Measurements from ENCODE around the gene IL34. TPM values are rescaled to one million over a fixed set of nuclear protein-coding genes. Genes with fewer than 3 reads are reported as not detected.
A peak's percentile ranks its signal among the peaks of the same experiment; 100 is the strongest.

The IL34 gene
- polyA plus RNA-seq, 1 donor (not counting 4 experiments of a cell fraction or from before 2014, with no cell fraction given) = 0.08 TPM

DNA sequence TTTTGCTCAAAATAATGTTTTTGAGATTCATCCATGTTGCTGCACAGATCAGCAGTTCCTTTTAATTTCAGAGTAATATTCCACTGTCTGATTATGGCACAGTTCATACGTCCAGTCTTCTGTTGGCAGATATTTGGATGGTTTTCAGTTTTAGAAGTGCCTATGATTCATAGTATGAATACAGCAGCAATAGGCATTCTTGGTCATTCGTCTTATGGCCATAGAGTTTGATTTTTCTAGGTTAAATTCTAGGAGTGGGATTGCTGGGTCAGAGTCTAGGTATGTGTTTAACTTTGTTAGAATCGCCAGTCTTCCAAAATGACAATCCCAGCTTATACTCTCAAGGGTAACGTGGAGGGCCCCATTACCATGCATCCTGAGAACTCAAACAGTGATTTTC is 11.5 kb upstream of the IL34 start:
- Histone ChIP-seq H4K20me1 (ENCODE audit: control insufficient read depth, extremely low read depth, insufficient read depth, low read length) (no peaks in the 10 kb centered on the region), H3K4me2 (ENCODE audit: control insufficient read depth, extremely low read depth, insufficient read depth, low read depth, low read length) (no peak overlapping the region), H3K9me1 (ENCODE audit: control insufficient read depth, extremely low read depth, insufficient read depth, low read length) (no peaks in the 10 kb centered on the region), H3K27me3 (ENCODE audit: control insufficient read depth, extremely low read depth, insufficient read depth, low read length) (no peaks in the 10 kb centered on the region), H2AFZ (ENCODE audit: control insufficient read depth, low read length) (no peak overlapping the region), H3K4me3 (ENCODE audit: control insufficient read depth in 2 of 3, extremely low read depth in 1 of 3, insufficient read depth in 2 of 3, low read depth in 1 of 3, low read length in 3 of 3) (no peak overlapping the region), H3K4me1 (ENCODE audit: control insufficient read depth, extremely low read depth, insufficient read depth, low read length) (peaks cover 18% of the 10 kb centered on the region), H3K79me2 (ENCODE audit: control insufficient read depth, insufficient read depth, low read length) (no peaks in the 10 kb centered on the region), H3K27ac (ENCODE audit: control insufficient read depth, insufficient read depth, low read length) (peak overlapping the region; percentile 42), H3K9ac (ENCODE audit: control insufficient read depth, extremely low read depth, insufficient read depth, low read length) (no peak overlapping the region), H3K36me3 (ENCODE audit: control insufficient read depth in 2 of 2, extremely low read depth in 1 of 2, insufficient read depth in 2 of 2, low read length in 2 of 2) (no peaks in the 10 kb centered on the region), H3K9me3 (ENCODE audit: control insufficient read depth, low read depth, low read length) (peaks cover 2% of the 10 kb centered on the region)
- FAIRE-seq (no peak), DNase-seq (ENCODE audit: low read depth, low spot score) (no peak)
- dilution Hi-C loops (cut with MboI; ENCODE audit: extremely low pct_ligation_motif_present, low sequenced_read_pairs) = no loop called here
- TF ChIP-seq EZH2 (IDR thresholded peaks at IDR 0.05; ENCODE audit: low read length) = no peak
- TF ChIP-seq, protein P1, sequence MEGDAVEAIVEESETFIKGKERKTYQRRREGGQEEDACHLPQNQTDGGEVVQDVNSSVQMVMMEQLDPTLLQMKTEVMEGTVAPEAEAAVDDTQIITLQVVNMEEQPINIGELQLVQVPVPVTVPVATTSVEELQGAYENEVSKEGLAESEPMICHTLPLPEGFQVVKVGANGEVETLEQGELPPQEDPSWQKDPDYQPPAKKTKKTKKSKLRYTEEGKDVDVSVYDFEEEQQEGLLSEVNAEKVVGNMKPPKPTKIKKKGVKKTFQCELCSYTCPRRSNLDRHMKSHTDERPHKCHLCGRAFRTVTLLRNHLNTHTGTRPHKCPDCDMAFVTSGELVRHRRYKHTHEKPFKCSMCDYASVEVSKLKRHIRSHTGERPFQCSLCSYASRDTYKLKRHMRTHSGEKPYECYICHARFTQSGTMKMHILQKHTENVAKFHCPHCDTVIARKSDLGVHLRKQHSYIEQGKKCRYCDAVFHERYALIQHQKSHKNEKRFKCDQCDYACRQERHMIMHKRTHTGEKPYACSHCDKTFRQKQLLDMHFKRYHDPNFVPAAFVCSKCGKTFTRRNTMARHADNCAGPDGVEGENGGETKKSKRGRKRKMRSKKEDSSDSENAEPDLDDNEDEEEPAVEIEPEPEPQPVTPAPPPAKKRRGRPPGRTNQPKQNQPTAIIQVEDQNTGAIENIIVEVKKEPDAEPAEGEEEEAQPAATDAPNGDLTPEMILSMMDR (optimal IDR thresholded peaks at IDR 0.05 in 1 of 3, IDR thresholded peaks at IDR 0.05 in 1 of 3, conservative IDR thresholded peaks at IDR 0.05 in 1 of 3; ENCODE audit: extremely low read depth in 1 of 3, insufficient read depth in 2 of 3, low read length in 3 of 3) = no peak

DNA sequence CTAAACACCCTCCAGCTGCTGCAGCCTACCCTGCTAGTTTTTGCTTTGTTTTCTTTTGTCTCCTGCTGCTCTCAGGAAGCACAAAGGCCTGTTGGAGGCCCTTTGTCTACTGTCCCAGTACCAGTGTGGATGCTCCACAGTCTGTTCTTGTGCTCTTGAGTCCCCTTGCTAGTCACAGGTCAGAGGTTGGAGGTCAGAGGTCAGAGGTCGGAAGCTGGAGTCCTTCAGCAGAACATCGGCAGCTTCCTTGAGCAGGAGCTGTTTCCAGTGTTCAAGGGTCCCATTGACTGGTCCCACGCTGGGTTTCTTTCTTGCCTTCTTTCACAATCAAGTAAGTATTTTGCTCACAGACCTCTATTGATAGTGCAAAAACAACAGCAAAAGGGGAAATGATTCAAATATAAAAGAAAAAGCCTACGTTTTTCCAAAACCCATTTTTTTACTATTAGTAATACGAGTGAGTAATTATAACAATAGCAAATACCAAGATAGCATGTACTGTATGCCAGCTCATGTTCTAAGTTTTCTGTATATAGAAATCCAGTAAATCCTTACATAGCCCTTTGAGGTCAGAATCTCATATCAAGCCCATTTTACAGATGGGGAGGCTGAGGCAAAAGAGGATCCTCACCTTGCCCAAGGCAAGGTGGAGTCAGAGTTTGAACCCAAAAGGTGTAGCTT is 10.9 kb upstream of the IL34 start:
- H4K20me1 ChIP-seq (ENCODE audit: control insufficient read depth, extremely low read depth, insufficient read depth, low read length) = no peaks in the 10 kb centered on the region
- peak overlapping the region; percentile 42 for H3K27ac ChIP-seq (ENCODE audit: control insufficient read depth, insufficient read depth, low read length)
- dilution Hi-C loops (cut with MboI; ENCODE audit: extremely low pct_ligation_motif_present, low sequenced_read_pairs) = no loop called here
- H3K79me2 ChIP-seq (ENCODE audit: control insufficient read depth, insufficient read depth, low read length) = no peaks in the 10 kb centered on the region
- H3K4me3 ChIP-seq (ENCODE audit: control insufficient read depth in 2 of 3, extremely low read depth in 1 of 3, insufficient read depth in 2 of 3, low read depth in 1 of 3, low read length in 3 of 3) = no peak overlapping the region
- DNase-seq (ENCODE audit: low read depth, low spot score) = no peak
- H3K4me1 ChIP-seq (ENCODE audit: control insufficient read depth, extremely low read depth, insufficient read depth, low read length) = peaks cover 18% of the 10 kb centered on the region
- no peak overlapping the region for H2AFZ ChIP-seq (ENCODE audit: control insufficient read depth, low read length)
- H3K4me2 ChIP-seq (ENCODE audit: control insufficient read depth, extremely low read depth, insufficient read depth, low read depth, low read length) = peak overlapping the region; percentile 46
- TF ChIP-seq, protein P1 (optimal IDR thresholded peaks at IDR 0.05 in 1 of 3, IDR thresholded peaks at IDR 0.05 in 1 of 3, conservative IDR thresholded peaks at IDR 0.05 in 1 of 3; ENCODE audit: extremely low read depth in 1 of 3, insufficient read depth in 2 of 3, low read length in 3 of 3) = no peak
- TF ChIP-seq EZH2 (IDR thresholded peaks at IDR 0.05; ENCODE audit: low read length) = no peak
- no peaks in the 10 kb centered on the region for H3K27me3 ChIP-seq (ENCODE audit: control insufficient read depth, extremely low read depth, insufficient read depth, low read length)
- no peaks in the 10 kb centered on the region for H3K36me3 ChIP-seq (ENCODE audit: control insufficient read depth in 2 of 2, extremely low read depth in 1 of 2, insufficient read depth in 2 of 2, low read length in 2 of 2)
- FAIRE-seq = no peak
- no peaks in the 10 kb centered on the region for H3K9me1 ChIP-seq (ENCODE audit: control insufficient read depth, extremely low read depth, insufficient read depth, low read length)
- H3K9ac ChIP-seq (ENCODE audit: control insufficient read depth, extremely low read depth, insufficient read depth, low read length) = no peak overlapping the region
- H3K9me3 ChIP-seq (ENCODE audit: control insufficient read depth, low read depth, low read length) = peaks cover 2% of the 10 kb centered on the region
